OCI-LY3 (cell line): ENCODE data around the gene VRK3.

Experiments
- H2AFZ ChIP-seq: fragments of 200-600, 300-600 bp; shearing (Covaris generic); 2 replicates; pipeline ENCODE4 v1.6.0; 2014; ENCODE audit warnings: antibody characterized with exemption, low read depth, low read length
- H3K27ac ChIP-seq: fragments of 200-600, 300-600 bp; sonication (generic); 2 replicates; pipeline ENCODE4 v1.5.1; 2014; ENCODE audit warnings: mild to moderate bottlenecking, low read length, moderate library complexity, mixed read lengths
- H3K27me3 ChIP-seq: fragments of 200-600, 300-600 bp; sonication (generic); 2 replicates; pipeline ENCODE4 v1.6.1; 2014; ENCODE audit warnings: low read depth, low read length, mixed read lengths
- H3K36me3 ChIP-seq: fragments of 200-600, 300-600 bp; sonication (generic); replicated peaks from 2 replicates; pipeline ENCODE3; 2014; ENCODE audit warnings: low read depth, low read length, mixed read lengths
- H3K4me1 ChIP-seq: fragments of 300-600, 200-600 bp; sonication (generic); 2 replicates; pipeline ENCODE4 v1.6.1; 2014; ENCODE audit warnings: low read length, mixed read lengths
- H3K4me2 ChIP-seq: fragments of 200-600, 300-600 bp; sonication (generic); 2 replicates; pipeline ENCODE4 v1.6.1; 2014; ENCODE audit warnings: low read length, mixed read lengths
- H3K4me3 ChIP-seq: fragments of 300-600, 200-600 bp; sonication (generic); 2 replicates; pipeline ENCODE4 v1.5.1; 2014; ENCODE audit warnings: antibody characterized with exemption, mild to moderate bottlenecking, low read length, moderate library complexity
- H3K79me2 ChIP-seq: fragments of 300-600, 200-600 bp; shearing (Covaris generic); 2 replicates; pipeline ENCODE4 v1.6.1; 2014; ENCODE audit warnings: mild to moderate bottlenecking, low read length, mixed read lengths
- H3K9ac ChIP-seq: fragments of 300-600, 200-600 bp; shearing (Covaris generic); 2 replicates; pipeline ENCODE4 v1.6.0; 2014; ENCODE audit warnings: mild to moderate bottlenecking, low read length, moderate library complexity
- H3K9me3 ChIP-seq: fragments of 200-600, 300-600 bp; shearing (Covaris generic); 2 replicates; pipeline ENCODE4 v1.6.1; 2014; ENCODE audit warnings: low read length, mixed read lengths; ENCODE audit not compliant: insufficient read depth
- H4K20me1 ChIP-seq: fragments of 200-600, 300-600 bp; sonication (generic); 2 replicates; pipeline ENCODE4 v1.6.1; 2016; ENCODE audit warnings: low read length, mixed read lengths; ENCODE audit not compliant: insufficient read depth
- CTCF ChIP-seq: fragments of 200-600, 300-600 bp; sonication (generic); IDR thresholded peaks from 2 replicates; pipeline ENCODE4 v1.5.1; 2014; ENCODE audit warnings: antibody characterized with exemption, low read length, low read depth
- EZH2phosphoT487 ChIP-seq: fragments of 200-600 bp; shearing (Covaris generic); IDR thresholded peaks from 2 replicates; pipeline ENCODE4 v1.6.1; 2018; ENCODE audit warnings: antibody characterized with exemption, mixed run types, low read depth

Gene VRK3

GRCh38 chr19:50000841-50001557 is 24.2 kb downstream of the VRK3 start:
- no peak overlapping the region for H3K27ac ChIP-seq
- H3K27me3 ChIP-seq, result no peaks in the 10 kb centered on the region
- peaks cover 33% of the 10 kb centered on the region for H3K36me3 ChIP-seq
- peaks cover 12% of the 10 kb centered on the region for H4K20me1 ChIP-seq
- no peak overlapping the region for H3K4me3 ChIP-seq
- peaks cover 17% of the 10 kb centered on the region for H3K4me1 ChIP-seq
- H3K9me3 ChIP-seq, result no peaks in the 10 kb centered on the region
- H3K4me2 ChIP-seq, result no peak overlapping the region
- TF ChIP-seq EZH2phosphoT487 (no peak), CTCF (no peak)
- no peaks in the 10 kb centered on the region for H3K79me2 ChIP-seq
- H2AFZ ChIP-seq, result no peak overlapping the region
- no peak overlapping the region for H3K9ac ChIP-seq

DNA sequence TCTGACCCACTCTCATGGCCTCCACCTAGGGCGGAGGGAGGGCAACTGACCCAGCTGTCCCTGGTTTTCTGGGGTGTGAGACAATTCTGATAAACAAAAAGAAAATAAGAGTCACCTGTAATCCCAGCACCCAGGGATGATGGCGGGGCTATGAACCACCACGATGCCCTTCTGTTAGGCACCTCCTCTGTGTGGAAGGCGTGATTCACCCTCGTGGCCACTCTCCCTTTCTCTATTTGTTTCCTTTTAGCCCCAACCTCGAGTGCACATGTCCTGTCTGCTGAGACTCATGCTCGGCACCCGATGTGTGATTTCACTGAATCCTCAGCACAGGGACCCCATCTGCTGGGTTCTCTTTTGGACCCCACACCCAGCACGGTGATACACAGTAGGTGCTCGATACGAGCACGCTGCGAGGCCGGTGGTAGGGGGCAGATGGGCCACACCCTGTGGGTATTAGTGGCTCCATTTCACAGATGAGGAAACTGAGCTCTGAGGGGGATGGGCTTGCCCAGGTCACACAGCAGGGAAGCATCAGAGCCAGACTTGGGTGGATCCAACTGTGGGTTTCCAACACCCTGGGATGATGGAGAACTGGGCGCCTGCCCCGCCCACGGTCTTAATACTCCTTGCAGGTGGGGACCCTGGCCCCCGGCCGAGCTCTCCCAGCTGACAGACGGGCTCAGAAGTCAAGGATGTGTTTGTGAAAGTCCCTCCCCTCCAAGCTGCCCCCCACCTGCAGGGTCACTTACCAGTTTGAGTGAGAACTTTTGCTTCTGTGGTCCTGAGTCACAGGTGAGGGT is 24.9 kb downstream of the VRK3 start:
- no peaks in the 10 kb centered on the region for H3K9me3 ChIP-seq
- TF ChIP-seq CTCF (no peak), EZH2phosphoT487 (no peak)
- H3K4me2 ChIP-seq, result no peak overlapping the region
- H3K9ac ChIP-seq, result no peak overlapping the region
- H3K27ac ChIP-seq, result no peak overlapping the region
- peaks cover 12% of the 10 kb centered on the region for H3K4me1 ChIP-seq
- H3K27me3 ChIP-seq, result no peaks in the 10 kb centered on the region
- no peaks in the 10 kb centered on the region for H3K79me2 ChIP-seq
- no peak overlapping the region for H2AFZ ChIP-seq
- H3K36me3 ChIP-seq, result peaks cover 29% of the 10 kb centered on the region
- H3K4me3 ChIP-seq, result no peak overlapping the region
- peaks cover 12% of the 10 kb centered on the region for H4K20me1 ChIP-seq

GRCh38 chr19:49999371-50000010 is 25.7 kb downstream of the VRK3 start:
- Histone ChIP-seq H3K9me3 (no peaks in the 10 kb centered on the region), H3K4me3 (no peak overlapping the region), H3K36me3 (peaks cover 30% of the 10 kb centered on the region), H3K4me2 (no peak overlapping the region), H3K9ac (no peak overlapping the region), H3K4me1 (peaks cover 8% of the 10 kb centered on the region), H3K27ac (no peak overlapping the region), H2AFZ (no peak overlapping the region), H4K20me1 (peaks cover 8% of the 10 kb centered on the region; the same call in 1 of the 2 replicates), H3K79me2 (no peaks in the 10 kb centered on the region), H3K27me3 (no peaks in the 10 kb centered on the region)
- no peak for TF ChIP-seq EZH2phosphoT487
- TF ChIP-seq CTCF, result no peak

DNA sequence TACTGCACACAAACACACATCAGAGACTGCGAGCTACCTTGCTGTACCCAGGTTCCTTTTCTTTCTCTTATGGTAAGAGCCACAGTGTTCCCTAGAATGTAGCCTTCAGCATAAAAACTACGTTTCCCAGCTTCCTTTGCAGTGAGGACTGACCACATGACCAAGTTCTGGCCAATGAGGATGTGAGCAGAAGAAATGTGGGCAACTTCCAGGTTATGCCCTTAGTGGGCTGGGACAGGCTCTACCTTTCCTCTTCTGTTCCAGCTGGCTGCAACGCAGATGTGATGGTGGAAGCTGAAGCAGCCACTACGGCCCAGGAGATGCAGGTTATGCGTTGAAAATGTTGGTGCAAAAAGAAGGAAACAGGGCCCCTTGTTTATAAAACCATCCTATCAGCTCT is 27.5 kb downstream of the VRK3 start:
- no peak overlapping the region for H3K9ac ChIP-seq
- no peak overlapping the region for H3K4me2 ChIP-seq
- H3K4me3 ChIP-seq, result no peak overlapping the region
- no peaks in the 10 kb centered on the region for H3K4me1 ChIP-seq
- H3K36me3 ChIP-seq, result peaks cover 30% of the 10 kb centered on the region
- H3K79me2 ChIP-seq, result no peaks in the 10 kb centered on the region
- no peak overlapping the region for H2AFZ ChIP-seq
- no peak overlapping the region for H3K27ac ChIP-seq
- H4K20me1 ChIP-seq, result peaks cover 8% of the 10 kb centered on the region; the same call in 1 of the 2 replicates
- no peaks in the 10 kb centered on the region for H3K9me3 ChIP-seq
- H3K27me3 ChIP-seq, result no peaks in the 10 kb centered on the region
- no peak for TF ChIP-seq EZH2phosphoT487
- TF ChIP-seq CTCF, result no peak
